Endodermal cell (in vitro differentiated cells): ENCODE results near the gene KRTAP10-2. TPM values are rescaled to one million over a fixed set of nuclear protein-coding genes. Genes with fewer than 3 reads are reported as not detected.
"Not testable (repeated sequence)": the region's sequence is repeated elsewhere in the genome, so short reads cannot be mapped to it uniquely, and the experiment has no call there.

Source experiments
- DNase-seq: peaks from one replicate; pipeline ENCODE4 v3.0.0-alpha.2; 2017
- H3K27ac ChIP-seq: 2 replicates; pipeline ENCODE4 v1.5.1; 2013; ENCODE audit warnings: mild to moderate bottlenecking, low read depth, low read length, moderate library complexity
- H3K27me3 ChIP-seq: 2 replicates; pipeline ENCODE4 v1.6.1; 2013; ENCODE audit warnings: mild to moderate bottlenecking, low read length, moderate library complexity; ENCODE audit not compliant: insufficient read depth, control insufficient read depth, poor library complexity, severe bottlenecking
- H3K36me3 ChIP-seq: 2 replicates; pipeline ENCODE4 v1.7.0; 2013; ENCODE audit warnings: mild to moderate bottlenecking, low read length, moderate library complexity; ENCODE audit not compliant: control insufficient read depth, insufficient read depth
- H3K4me1 ChIP-seq: one replicate; pipeline ENCODE4 v1.7.0; 2013; ENCODE audit warnings: low read length; ENCODE audit not compliant: control insufficient read depth, insufficient read depth
- H3K4me3 ChIP-seq: 2 replicates; pipeline ENCODE4 v1.5.1; 2013; ENCODE audit warnings: mild to moderate bottlenecking, low read length, moderate library complexity
- H3K9ac ChIP-seq: 2 replicates; pipeline ENCODE4 v1.6.1; 2013; ENCODE audit warnings: mild to moderate bottlenecking, low read length, moderate library complexity; ENCODE audit not compliant: poor library complexity, severe bottlenecking; ENCODE audit errors: extremely low read depth
- H3K9me3 ChIP-seq: 2 replicates; pipeline ENCODE4 v1.6.1; 2013; ENCODE audit warnings: mild to moderate bottlenecking, low read length, moderate library complexity; ENCODE audit not compliant: control insufficient read depth
- H3K27ac Mint-ChIP-seq: 2 replicates; pipeline ENCODE4 v1.8.0; 2020; ENCODE audit warnings: mixed read lengths
- H3K27me3 Mint-ChIP-seq: 2 replicates; pipeline ENCODE4 v1.8.0; 2021; ENCODE audit warnings: mild to moderate bottlenecking, mixed read lengths; ENCODE audit not compliant: insufficient read depth
- H3K36me3 Mint-ChIP-seq: 2 replicates; pipeline ENCODE4 v1.8.0; 2020; ENCODE audit warnings: low read depth, mixed read lengths
- H3K4me1 Mint-ChIP-seq: 2 replicates; pipeline ENCODE4 v1.8.0; 2020; ENCODE audit warnings: mixed read lengths
- H3K4me3 Mint-ChIP-seq: 2 replicates; pipeline ENCODE4 v1.8.0; 2020; ENCODE audit warnings: mild to moderate bottlenecking, moderate library complexity, mixed read lengths
- H3K9me3 Mint-ChIP-seq: 2 replicates; pipeline ENCODE4 v1.8.0; 2020; ENCODE audit warnings: mild to moderate bottlenecking, mixed read lengths
- CTCF ChIP-seq: fragments of 200-600 bp; sonication (generic); conservative IDR thresholded peaks from 2 replicates; pipeline ENCODE4 v1.5.0; 2021; ENCODE audit warnings: antibody characterized with exemption, mild to moderate bottlenecking
- WGBS, 2 experiments: methylation state at CpG; one replicate each; pipeline versions ENCODE4 v1.1.5 to v1.1.7; 2013; ENCODE audit warnings: missing lambda C conversion rate in 2 of 2, mixed read lengths in 1 of 2; ENCODE audit not compliant: insufficient coverage in 1 of 2, insufficient read length in 1 of 2; 5-methylcytosine and 5-hydroxymethylcytosine counted together
- total RNA-seq, 2 donors: library from RNA; stranded (reverse); fragmentation: NEBNext Ultra II Directional in 1 of 2; extraction: Animal tissue kit (Norgen Biotek cat#: 25700) in 1 of 2; gene quantifications; 2 replicates in 1 of 2; 3 replicates in 1 of 2; pipeline ENCODE4 v1.2.1, GENCODE V29; 2021

Gene KRTAP10-2
- total RNA-seq, 2 donors from 2014 or later, result not detected

GRCh38 chr21:44592446-44593311 lies 41.4 kb upstream of the KRTAP10-2 start, which contains the start of gene KRTAP10-6:
Gene KRTAP10-6, minus strand, starts transcription at chr21:44592505. Its CDS starts 21 bp downstream, at chr21:44592484.
- no peak within 1 kb of the TSS for H3K27ac Mint-ChIP-seq
- no peak within 1 kb of the TSS for H3K27ac ChIP-seq

GRCh38 chr21:44591801-44592130 lies 40.5 kb upstream of the KRTAP10-2 start:
- not testable (repeated sequence) for DNase-seq

More at GRCh38 chr21:44592446-44593311, 41.4 kb upstream of the KRTAP10-2 start, which contains the start of gene KRTAP10-6:
- Mint-ChIP-seq H3K36me3 (no peaks in the 10 kb centered on the region), H3K4me3 (no peak within 1 kb of the TSS), H3K27me3 (no peaks in the 10 kb centered on the region), H3K4me1 (peaks cover 9% of the 10 kb centered on the region), H3K9me3 (peaks cover 5% of the 10 kb centered on the region)
- peak; percentile 57 for DNase-seq
- Histone ChIP-seq H3K4me1 (no peaks in the 10 kb centered on the region), H3K4me3 (no peak within 1 kb of the TSS), H3K27me3 (no peaks in the 10 kb centered on the region), H3K9me3 (no peaks in the 10 kb centered on the region), H3K9ac (no peak within 1 kb of the TSS), H3K36me3 (no peaks in the 10 kb centered on the region)
- TF ChIP-seq CTCF, result no peak
- 93% methylated on average over 19 to 33 of the region's 33 CpGs for WGBS, 2 experiments

GRCh38 chr21:44590897-44591800 lies 39.8 kb upstream of the KRTAP10-2 start:
- H3K4me3 ChIP-seq, H3K27ac ChIP-seq, H3K9me3 ChIP-seq, H3K4me1 Mint-ChIP-seq, H3K36me3 Mint-ChIP-seq, H3K9ac ChIP-seq, H3K27me3 Mint-ChIP-seq, H3K9me3 Mint-ChIP-seq, H3K4me1 ChIP-seq, H3K4me3 Mint-ChIP-seq, H3K27me3 ChIP-seq, H3K36me3 ChIP-seq, H3K27ac Mint-ChIP-seq: not testable (repeated sequence)
- DNase-seq, result peak; percentile 39
- 91 to 96% methylated on average over 5 to 15 of the region's 19 CpGs for WGBS, 2 experiments

More at GRCh38 chr21:44591801-44592130, 40.5 kb upstream of the KRTAP10-2 start:
- not testable (repeated sequence) for H3K27ac Mint-ChIP-seq, H3K27ac ChIP-seq, H3K9me3 Mint-ChIP-seq, H3K36me3 Mint-ChIP-seq, H3K4me1 ChIP-seq, H3K4me3 ChIP-seq, H3K4me1 Mint-ChIP-seq, H3K4me3 Mint-ChIP-seq, H3K9ac ChIP-seq, H3K27me3 ChIP-seq, H3K27me3 Mint-ChIP-seq, H3K9me3 ChIP-seq, H3K36me3 ChIP-seq
- WGBS, 2 experiments, result 100% methylated on average over 1 of the region's 4 CpGs; no CpG with 5 or more reads in 1 of the 2 experiments

GRCh38 chr21:44590311-44590721 lies 39.0 kb upstream of the KRTAP10-2 start:
- 94 to 100% methylated on average over 1 to 10 of the region's 10 CpGs for WGBS, 2 experiments
- Histone ChIP-seq H3K4me3 (no peak overlapping the region), H3K9ac (no peak overlapping the region), H3K36me3 (no peaks in the 10 kb centered on the region), H3K4me1 (no peaks in the 10 kb centered on the region), H3K27me3 (no peaks in the 10 kb centered on the region), H3K9me3 (no peaks in the 10 kb centered on the region), H3K27ac (no peak overlapping the region)
- H3K27ac Mint-ChIP-seq, result no peak overlapping the region
- DNase-seq, result no peak
- no peak for TF ChIP-seq CTCF
- H3K27me3 Mint-ChIP-seq, result peaks cover 1% of the 10 kb centered on the region
- H3K4me3 Mint-ChIP-seq, result no peak overlapping the region
- H3K4me1 Mint-ChIP-seq, result peaks cover 9% of the 10 kb centered on the region
- peaks cover 6% of the 10 kb centered on the region for H3K9me3 Mint-ChIP-seq
- no peaks in the 10 kb centered on the region for H3K36me3 Mint-ChIP-seq
